GM18517 (cell line): ENCODE results near the gene HMCN2.

Experiments
- ATAC-seq: cut with Tn5 transposase; IDR thresholded peaks from one replicate; pipeline ENCODE4 v1.9.1; 2021; ENCODE audit warnings: mild to moderate bottlenecking, moderate library complexity; ENCODE audit not compliant: unreplicated experiment

Gene HMCN2

GRCh38 chr9:130444565-130445221 lies 179.1 kb downstream of the HMCN2 start, which contains the start of gene ASS1:
Gene ASS1, plus strand, starts transcription at chr9:130444961. Its CDS starts 7,268 bp downstream, at chr9:130452229.
- ATAC-seq: no peak

DNA sequence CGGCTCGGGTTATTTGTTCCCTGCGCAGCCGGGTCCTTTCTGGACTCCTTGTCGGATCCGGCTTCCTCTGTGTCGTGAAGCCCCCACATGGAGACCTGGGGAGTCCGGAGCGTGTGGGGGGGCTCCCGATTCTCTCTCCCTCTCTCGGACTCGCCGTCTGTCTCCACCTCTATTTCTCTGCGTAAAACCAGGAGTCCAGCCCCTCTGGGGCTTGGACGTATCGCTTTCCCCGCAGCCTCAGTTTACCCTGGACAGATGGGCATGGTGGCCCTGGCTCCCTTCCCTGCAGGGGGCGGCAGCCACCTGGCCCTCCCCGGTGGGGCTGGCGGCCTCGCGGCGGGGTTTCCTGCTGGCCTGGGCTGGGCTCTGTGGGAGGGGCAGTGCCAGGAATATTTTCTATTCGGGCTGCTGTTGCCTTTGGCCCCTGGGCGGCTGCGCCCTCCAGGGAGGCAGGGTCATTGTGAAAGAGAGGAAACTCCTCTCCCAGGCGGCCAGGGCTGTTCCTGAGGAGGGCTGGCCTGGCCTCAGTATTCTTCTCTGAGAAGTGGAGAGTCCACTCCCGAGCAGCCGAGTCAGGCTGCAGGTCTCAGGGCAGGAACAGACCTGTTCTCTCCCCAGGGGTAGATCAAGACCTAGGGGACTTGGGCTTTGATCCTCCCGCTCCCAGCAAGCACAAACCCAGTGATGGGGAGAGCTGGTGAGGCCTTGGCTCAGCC lies 179.9 kb downstream of the HMCN2 start:
- no peak for ATAC-seq

GRCh38 chr9:130446101-130446861 lies 180.7 kb downstream of the HMCN2 start:
- ATAC-seq: no peak

- ATAC-seq: no peak
Observed at GRCh38 chr9:130447193-130447816, 181.7 kb downstream of the HMCN2 start.

DNA sequence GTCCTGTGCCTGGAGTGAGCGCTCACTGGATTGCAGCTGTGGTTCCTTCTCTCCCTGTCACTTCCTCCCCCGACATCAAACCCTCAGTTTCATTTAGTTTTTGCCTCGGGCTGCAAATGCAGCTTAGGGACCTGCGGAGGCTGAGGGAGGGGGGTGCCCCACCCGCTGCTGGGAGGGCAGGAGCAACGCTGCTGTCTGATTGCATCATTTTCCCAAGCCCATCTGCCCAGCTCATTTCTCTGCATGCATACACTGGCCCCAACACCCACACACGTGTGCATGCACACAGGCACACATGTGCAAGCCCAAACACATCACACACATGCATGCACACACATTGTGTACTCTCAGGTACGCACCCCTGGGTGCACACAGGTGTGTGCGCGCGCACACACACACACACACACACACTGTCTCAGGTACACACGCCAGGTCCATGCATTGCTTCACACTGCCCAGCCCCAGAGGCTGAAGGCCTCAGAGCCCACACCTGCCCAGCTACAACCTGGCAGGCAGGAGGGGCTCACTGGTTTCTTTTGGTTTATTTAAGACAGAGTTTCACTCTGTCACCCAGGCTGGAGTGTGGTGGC lies 182.6 kb downstream of the HMCN2 start:
- no peak for ATAC-seq

GRCh38 chr9:130448771-130449603 lies 183.4 kb downstream of the HMCN2 start:
- ATAC-seq: no peak

DNA sequence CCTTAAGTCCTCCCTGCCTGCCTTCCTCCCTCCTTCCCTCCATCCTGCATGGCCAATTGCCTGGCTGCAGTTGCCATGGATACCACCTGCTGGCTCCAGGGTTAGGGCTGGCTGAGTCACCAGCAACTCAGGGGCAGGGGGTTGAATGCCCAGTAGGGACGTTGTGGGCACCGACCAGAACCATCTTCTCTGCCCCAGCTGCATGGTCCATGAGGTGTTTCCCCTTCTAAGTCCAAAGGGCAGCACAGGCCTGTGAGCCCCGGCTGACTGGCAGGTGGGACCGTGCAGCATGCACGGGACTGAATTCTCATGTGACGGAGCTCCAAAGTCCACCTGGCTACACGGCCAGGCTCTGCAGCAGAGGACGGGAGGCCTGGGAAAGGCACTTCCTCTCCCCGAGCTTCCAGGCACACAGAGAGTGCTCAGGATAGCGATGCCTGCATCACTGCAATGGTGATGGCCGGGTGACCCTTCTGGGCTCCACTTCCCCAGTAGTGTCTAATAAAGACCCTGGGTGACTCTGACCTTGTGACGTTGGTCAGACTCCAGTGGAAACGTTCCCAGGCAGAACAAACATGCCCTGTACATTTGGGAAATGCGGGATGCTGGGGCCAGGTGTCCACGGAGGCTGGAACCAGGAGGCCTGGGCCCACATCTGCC lies 184.9 kb downstream of the HMCN2 start:
- ATAC-seq: no peak

DNA sequence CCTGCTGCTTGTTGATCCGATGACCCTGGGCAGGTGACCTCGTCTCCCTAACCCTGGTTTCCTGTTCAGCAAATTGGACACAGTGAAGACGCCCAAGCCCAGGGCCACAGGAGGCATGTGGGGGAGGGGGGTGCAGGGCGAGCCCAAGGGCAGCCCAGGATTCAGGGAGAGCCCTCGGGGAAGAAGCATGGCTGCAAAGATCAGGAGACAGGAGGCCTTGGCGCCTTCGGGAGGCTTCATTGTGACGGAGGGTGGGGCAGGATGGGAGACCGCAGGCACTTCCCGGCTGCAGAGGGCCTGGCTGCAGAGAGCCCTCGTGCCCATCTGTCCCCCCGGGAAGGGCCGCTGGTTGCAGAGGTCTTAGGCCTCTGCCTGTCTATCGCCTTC lies 185.4 kb downstream of the HMCN2 start:
- no peak for ATAC-seq

DNA sequence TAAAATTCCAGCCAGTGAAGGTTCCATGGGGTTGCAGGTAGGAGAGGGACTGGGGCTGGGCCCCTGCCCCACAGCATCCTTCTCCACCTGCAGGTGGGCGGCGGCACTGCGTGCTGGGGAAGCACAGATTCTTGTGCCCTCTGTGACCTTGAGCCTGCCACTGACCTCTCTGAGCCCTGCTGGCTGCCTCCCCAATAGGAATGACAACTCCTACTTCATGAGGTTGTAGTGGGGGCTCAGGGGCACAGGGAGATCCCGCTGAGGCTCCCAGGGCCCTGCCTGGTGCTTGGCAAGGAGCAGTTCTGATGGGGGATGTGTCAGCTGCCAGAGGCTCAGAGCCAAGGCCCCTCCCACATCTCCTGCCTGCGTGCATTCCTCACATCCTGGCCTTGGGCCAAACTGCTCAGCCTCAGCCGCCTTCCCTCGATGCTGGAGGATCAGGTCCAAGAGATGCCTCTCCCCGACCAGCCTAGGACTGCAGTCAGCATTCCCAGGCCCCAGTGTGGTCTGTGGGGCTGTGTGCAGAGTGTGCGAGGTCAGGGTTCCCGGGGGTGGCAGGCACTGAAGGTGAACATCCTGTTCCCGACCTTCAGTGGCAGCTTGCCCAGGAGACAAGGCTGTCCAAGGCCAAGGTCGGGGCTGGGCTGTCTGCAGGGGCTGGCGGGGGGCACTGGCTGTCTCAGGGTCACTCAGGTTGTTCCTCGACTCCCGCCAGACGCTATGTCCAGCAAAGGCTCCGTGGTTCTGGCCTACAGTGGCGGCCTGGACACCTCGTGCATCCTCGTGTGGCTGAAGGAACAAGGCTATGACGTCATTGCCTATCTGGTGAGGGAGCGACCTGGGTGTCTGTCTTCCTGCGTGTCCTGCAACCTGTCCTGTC lies 186.2 kb downstream of the HMCN2 start:
- ATAC-seq: no peak

DNA sequence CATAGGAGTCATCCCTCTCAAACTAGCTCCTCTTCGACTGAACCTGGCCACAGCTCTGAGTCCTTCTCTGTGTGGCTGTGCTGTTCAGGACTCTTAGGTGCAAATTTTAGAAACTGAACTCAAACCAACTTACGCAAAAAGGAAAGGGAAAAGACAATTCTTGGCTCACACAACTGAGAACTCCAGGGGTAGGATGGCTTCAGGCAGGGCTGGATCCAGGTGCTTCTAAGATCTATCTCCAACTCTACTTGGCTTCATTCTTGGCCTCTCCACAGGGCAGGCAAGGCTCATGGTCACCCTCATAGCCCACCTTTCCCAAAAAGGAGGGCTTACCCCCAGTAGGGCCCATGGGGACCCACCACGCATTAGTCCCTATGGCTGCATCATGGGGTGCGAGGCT lies 187.3 kb downstream of the HMCN2 start:
- no peak for ATAC-seq

DNA sequence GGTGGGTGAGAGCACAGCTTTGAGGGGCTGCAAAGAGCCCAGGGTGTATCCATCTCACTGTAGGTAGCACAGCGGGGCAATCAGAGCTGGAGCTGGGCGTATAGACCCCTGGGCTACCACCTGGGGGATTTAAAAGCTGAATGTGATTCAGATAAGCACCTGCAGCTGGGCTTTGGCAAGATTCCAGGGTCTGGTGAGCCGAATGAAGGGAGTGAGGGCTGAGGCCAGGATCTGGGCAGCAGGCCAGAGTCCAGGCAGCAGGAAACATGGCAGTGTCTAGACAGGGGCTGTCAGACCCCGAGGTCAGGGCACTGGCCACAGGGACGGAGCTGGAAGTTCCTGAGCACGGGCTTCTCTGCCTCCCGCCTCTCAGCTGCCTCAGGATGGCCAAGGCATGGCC lies 187.9 kb downstream of the HMCN2 start:
- no peak for ATAC-seq

- no peak for ATAC-seq
Observed at GRCh38 chr9:130454096-130454811, 188.7 kb downstream of the HMCN2 start.

DNA sequence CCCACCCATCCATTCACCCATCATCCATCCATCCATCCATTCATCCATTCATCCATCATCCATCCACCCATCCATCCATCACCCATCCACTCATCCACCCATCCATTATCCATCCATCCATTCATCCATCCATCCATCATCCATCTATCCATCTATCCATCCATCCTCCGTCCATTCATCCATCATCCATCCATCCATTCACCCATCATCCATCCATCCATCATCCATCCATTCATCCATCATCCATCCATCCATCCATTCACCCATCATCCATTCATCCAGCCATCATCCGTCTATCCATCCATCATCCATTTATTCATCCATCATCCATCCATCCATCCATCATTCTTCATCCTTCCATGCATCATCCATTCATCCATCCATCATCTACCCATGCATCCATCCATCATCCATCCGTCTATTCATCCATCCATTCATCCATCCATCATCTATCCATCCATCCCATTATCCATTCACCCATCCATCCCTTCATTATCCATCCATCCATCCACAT lies 189.3 kb downstream of the HMCN2 start:
- ATAC-seq: no peak

DNA sequence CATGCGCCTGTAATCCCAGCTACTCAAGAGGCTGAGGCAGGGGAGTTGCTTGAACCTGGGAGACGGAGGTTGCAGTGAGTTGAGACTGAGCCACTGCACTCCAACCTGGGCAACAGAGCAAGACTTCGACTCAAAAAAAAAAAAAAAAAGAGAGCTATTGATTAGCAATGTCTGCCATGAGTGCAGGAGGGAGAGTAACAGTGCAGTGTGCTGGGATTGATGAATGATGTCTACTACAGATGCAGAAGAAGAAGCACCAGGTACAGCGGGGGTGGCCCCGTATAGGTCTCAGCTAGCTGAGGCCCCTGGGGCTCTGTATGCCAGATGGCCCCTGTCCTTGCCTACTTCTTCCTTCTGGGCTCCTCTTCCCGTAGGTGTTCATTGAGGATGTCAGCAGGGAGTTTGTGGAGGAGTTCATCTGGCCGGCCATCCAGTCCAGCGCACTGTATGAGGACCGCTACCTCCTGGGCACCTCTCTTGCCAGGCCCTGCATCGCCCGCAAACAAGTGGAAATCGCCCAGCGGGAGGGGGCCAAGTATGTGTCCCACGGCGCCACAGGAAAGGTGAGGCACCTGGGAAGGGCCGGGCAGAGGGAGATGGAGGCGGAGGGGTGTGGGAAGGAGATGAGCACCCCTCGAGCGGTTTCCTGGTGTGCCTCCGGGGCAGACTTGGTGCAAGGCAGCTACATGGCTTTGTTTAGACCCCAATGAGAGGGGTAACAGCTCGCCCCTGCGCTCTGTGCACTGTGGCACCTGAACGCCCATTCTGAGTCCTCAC lies 192.7 kb downstream of the HMCN2 start:
- no peak for ATAC-seq

GRCh38 chr9:130458804-130459067 lies 193.2 kb downstream of the HMCN2 start:
- no peak for ATAC-seq

DNA sequence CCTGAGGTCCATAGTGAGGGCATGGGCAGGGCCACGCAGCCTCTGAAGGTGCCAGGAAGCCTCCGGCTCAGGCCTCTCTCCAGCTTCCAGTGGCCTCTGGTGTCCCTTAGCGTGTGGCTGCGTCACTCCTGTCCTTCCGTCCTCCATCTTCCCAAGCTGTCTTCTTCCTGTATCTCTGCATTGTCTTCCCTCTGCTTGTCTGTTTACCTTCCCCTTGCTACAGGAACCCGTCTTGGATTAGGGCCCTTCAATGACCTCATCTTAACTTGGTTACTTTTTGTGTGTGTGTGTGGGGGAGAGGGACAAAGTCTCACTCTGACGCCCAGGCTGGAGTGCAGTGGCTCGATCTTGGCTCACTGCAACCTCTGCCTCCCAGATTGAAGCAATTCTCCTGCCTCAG lies 193.6 kb downstream of the HMCN2 start:
- no peak for ATAC-seq

- no peak for ATAC-seq
Observed at GRCh38 chr9:130459941-130460669, 194.5 kb downstream of the HMCN2 start.
